ENCODE measurements around the gene REV3L. TPM values are rescaled to one million over a fixed set of nuclear protein-coding genes. Genes with fewer than 3 reads are reported as not detected.
A peak's percentile ranks its signal among the peaks of the same experiment; 100 is the strongest.

Gene REV3L
- total and polyA plus RNA-seq, 9 of the 15 experiments (the other 6 are each of a cell fraction or from before 2014, with no cell fraction given) = 5.5 to 24.4 (median 14.4) TPM

- no peak for TF ChIP-seq HBP1 (CRISPR knock-in tag; IDR thresholded peaks at IDR 0.05)
- peak in 2 of 3 experiments; percentile 32 to 56 for TF ChIP-seq YY1 (IDR thresholded peaks at IDR 0.05; ENCODE audit: borderline replicate concordance in 1 of 3, control insufficient read depth in 1 of 3, extremely low read depth in 1 of 3, insufficient read depth in 3 of 3, insufficient read length in 1 of 3, insufficient replicate concordance in 2 of 3, low read depth in 1 of 3, low read length in 2 of 3)
- peak; percentile 86 for TF ChIP-seq RBBP5 (IDR thresholded peaks at IDR 0.05; ENCODE audit: borderline replicate concordance, insufficient read depth, low read length, poor library complexity, severe bottlenecking)
- no peak for TF ChIP-seq SMARCC2 (IDR thresholded peaks at IDR 0.05; ENCODE audit: low read depth)
- TF ChIP-seq NUFIP1 (IDR thresholded peaks at IDR 0.05; ENCODE audit: partially characterized antibody) = no peak
- TF ChIP-seq NR1H2 (CRISPR knock-in tag; IDR thresholded peaks at IDR 0.05) = no peak
- TF ChIP-seq SMAD3 (CRISPR knock-in tag; conservative IDR thresholded peaks at IDR 0.05) = 0 out of 2 replicates have a peak, but pooled peaks have one; percentile 4
- no peak for TF ChIP-seq E2F3 (CRISPR knock-in tag; IDR thresholded peaks at IDR 0.05)
- TF ChIP-seq TRIM25 (IDR thresholded peaks at IDR 0.05; ENCODE audit: borderline replicate concordance) = no peak
- no peak for TF ChIP-seq ZFP91 (CRISPR knock-in tag; IDR thresholded peaks at IDR 0.05)
- TF ChIP-seq ZSCAN32 (CRISPR knock-in tag; IDR thresholded peaks at IDR 0.05) = no peak
- TF ChIP-seq SMAD2 (IDR thresholded peaks at IDR 0.05; ENCODE audit: low read depth, low read length) = no peak
- TF ChIP-seq NR2C2 (CRISPR knock-in tag; IDR thresholded peaks at IDR 0.05) = no peak
- peak; percentile 67 for TF ChIP-seq NR2C2 (tag; IDR thresholded peaks at IDR 0.05)
- peak; percentile 71 for TF ChIP-seq HMGN3 (IDR thresholded peaks at IDR 0.05; ENCODE audit: borderline replicate concordance, extremely low read depth, insufficient read length, low read depth, low read length)
- TF ChIP-seq DPF2 (IDR thresholded peaks at IDR 0.05) = 0 out of 2 replicates have a peak, but pooled peaks have one; percentile 21
- TF ChIP-seq HLTF (IDR thresholded peaks at IDR 0.05) = 0 out of 2 replicates have a peak, but pooled peaks have one; percentile 35
- peak; percentile 43 for TF ChIP-seq CTCFL (IDR thresholded peaks at IDR 0.05; ENCODE audit: borderline replicate concordance, insufficient read depth, low read depth, low read length, poor library complexity, severe bottlenecking)
- no peak for TF ChIP-seq THAP7 (CRISPR knock-in tag; IDR thresholded peaks at IDR 0.05)
These were observed 223.8 kb downstream of the REV3L start (continued) for GRCh38 chr6:111259089-111259831.
